HFFc6 (cell line): Measurements from ENCODE around the gene UCKL1. TPM values are rescaled to one million over a fixed set of nuclear protein-coding genes. Genes with fewer than 3 reads are reported as not detected.

Source experiments
- DNase-seq: peaks from one replicate; pipeline ENCODE4 v3.0.0-alpha.2; 2018
- H3K27ac Mint-ChIP-seq: 2 replicates; pipeline ENCODE4 v1.8.0; 2020; ENCODE audit warnings: mild to moderate bottlenecking, mixed read lengths
- H3K27me3 Mint-ChIP-seq: 2 replicates; pipeline ENCODE4 v1.8.0; 2021; ENCODE audit warnings: mild to moderate bottlenecking, moderate library complexity, mixed read lengths; ENCODE audit not compliant: insufficient read depth
- H3K36me3 Mint-ChIP-seq: 2 replicates; pipeline ENCODE4 v1.8.0; 2021; ENCODE audit warnings: low read depth, mixed read lengths
- H3K4me1 Mint-ChIP-seq: 2 replicates; pipeline ENCODE4 v1.8.0; 2020; ENCODE audit warnings: low read depth, mixed read lengths
- H3K4me3 Mint-ChIP-seq: 2 replicates; pipeline ENCODE4 v1.8.0; 2020; ENCODE audit warnings: mild to moderate bottlenecking, moderate library complexity, mixed read lengths
- H3K9me3 Mint-ChIP-seq: 2 replicates; pipeline ENCODE4 v1.8.0; 2020; ENCODE audit warnings: mild to moderate bottlenecking, mixed read lengths
- CTCF ChIP-seq: fragments of 200-600 bp; sonication (generic); IDR thresholded peaks from 2 replicates; pipeline ENCODE4 v1.5.0; 2021; ENCODE audit warnings: antibody characterized with exemption, mild to moderate bottlenecking
- microRNA-seq: library from miRNA; unstranded; fragments of <30 nt; microRNA quantifications from one replicate; pipeline ENCODE4, GENCODE V29; 2019
- total RNA-seq, 6 experiments: library from RNA; stranded (reverse); fragmentation: NEBNext Ultra II Directional; extraction: Animal tissue kit (Norgen Biotek cat#: 25700); gene quantifications; 2 replicates in 1 of 6; 3 replicates in 5 of 6; pipeline ENCODE4 v1.2.3, GENCODE V29; 2021

The UCKL1 gene
- total RNA-seq, 6 experiments from 2014 or later, result 17.2 to 21.7 (median 19.4) TPM

GRCh38 chr20:63893999-63894357, 62.2 kb downstream of the UCKL1 start:
- Mint-ChIP-seq H3K4me3 (peak overlapping the region; percentile 81), H3K27ac (peak overlapping the region; percentile 78), H3K9me3 (no peaks in the 10 kb centered on the region), H3K4me1 (peaks cover 36% of the 10 kb centered on the region), H3K27me3 (peaks cover 15% of the 10 kb centered on the region), H3K36me3 (peaks cover 32% of the 10 kb centered on the region)
- DNase-seq, result no peak
- TF ChIP-seq CTCF, result no peak

GRCh38 chr20:63892402-63892801, 63.8 kb downstream of the UCKL1 start:
- DNase-seq, result no peak
- Mint-ChIP-seq H3K27me3 (peaks cover 16% of the 10 kb centered on the region), H3K36me3 (peaks cover 29% of the 10 kb centered on the region), H3K4me3 (no peak overlapping the region), H3K9me3 (no peaks in the 10 kb centered on the region), H3K4me1 (peaks cover 25% of the 10 kb centered on the region), H3K27ac (no peak overlapping the region)
- TF ChIP-seq CTCF, result no peak

DNA sequence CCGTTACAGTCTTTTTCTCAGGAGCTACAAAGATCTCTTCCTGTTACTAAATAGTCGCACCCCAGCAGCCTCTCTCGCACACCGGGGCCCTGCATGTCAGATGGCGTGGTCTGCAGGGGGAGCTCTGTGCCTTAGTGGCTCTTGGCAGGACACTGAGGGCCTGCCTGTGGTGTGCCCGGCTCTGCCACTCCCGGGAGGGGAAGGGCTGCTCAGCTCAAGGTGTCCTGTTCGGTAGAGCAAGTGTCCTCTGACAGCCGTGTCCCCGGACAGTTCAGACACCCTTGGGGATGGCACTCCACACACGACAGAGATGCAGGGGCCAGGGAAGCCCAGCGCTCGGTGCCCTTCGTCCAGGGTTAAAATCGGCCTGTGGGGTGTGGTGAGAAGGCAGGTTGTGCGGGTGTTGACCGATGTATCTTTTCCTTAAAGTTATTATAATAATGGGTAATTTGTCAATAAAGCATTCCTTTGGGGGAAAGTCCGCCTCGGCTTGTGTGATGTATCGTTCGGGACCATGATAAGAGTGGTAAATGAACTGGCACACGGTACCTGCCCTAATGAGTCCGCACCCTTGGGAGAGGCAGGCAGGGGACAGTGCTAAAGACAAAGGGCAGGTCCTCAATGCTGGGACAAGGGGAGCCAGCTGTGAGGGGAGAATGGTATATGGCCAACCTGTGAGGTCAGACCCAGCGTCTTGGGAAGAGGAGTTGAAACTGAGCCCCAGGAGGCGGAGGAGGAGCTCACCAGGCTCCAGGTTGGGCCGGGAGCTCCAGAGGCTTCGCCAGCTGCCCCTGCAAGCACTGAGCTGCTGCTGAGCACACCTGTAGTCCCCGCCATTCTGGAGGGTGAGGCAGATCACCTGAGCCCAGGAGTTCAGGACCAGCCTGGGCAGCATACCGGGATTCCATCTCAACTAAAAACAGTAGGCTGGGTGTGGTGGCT, 64.9 kb downstream of the UCKL1 start:
- Mint-ChIP-seq H3K27me3 (peaks cover 17% of the 10 kb centered on the region), H3K9me3 (no peaks in the 10 kb centered on the region), H3K27ac (no peak overlapping the region), H3K4me3 (no peak overlapping the region), H3K36me3 (peaks cover 30% of the 10 kb centered on the region), H3K4me1 (peaks cover 14% of the 10 kb centered on the region)
- TF ChIP-seq CTCF, result peak; percentile 22; the same call in 1 of the 2 replicates
- DNase-seq, result no peak

- no peaks in the 10 kb centered on the region for H3K9me3 Mint-ChIP-seq
Observed at GRCh38 chr20:63890616-63891015, 65.6 kb downstream of the UCKL1 start.

GRCh38 chr20:63890201-63890576, 66.0 kb downstream of the UCKL1 start:
- Mint-ChIP-seq H3K4me3 (no peak overlapping the region), H3K9me3 (no peaks in the 10 kb centered on the region), H3K36me3 (peaks cover 24% of the 10 kb centered on the region; the same call in 1 of the 2 replicates), H3K27me3 (peaks cover 12% of the 10 kb centered on the region), H3K4me1 (peaks cover 9% of the 10 kb centered on the region), H3K27ac (no peak overlapping the region)
- no peak for TF ChIP-seq CTCF
- no peak for DNase-seq

More at GRCh38 chr20:63890616-63891015, 65.6 kb downstream of the UCKL1 start:
- DNase-seq, result no peak
- Mint-ChIP-seq H3K4me1 (peaks cover 9% of the 10 kb centered on the region), H3K4me3 (no peak overlapping the region), H3K27me3 (peaks cover 13% of the 10 kb centered on the region), H3K36me3 (peaks cover 25% of the 10 kb centered on the region), H3K27ac (no peak overlapping the region)
- no peak for TF ChIP-seq CTCF

Small RNA genes within 50 kb of the gene (microRNA-seq; reads per million reads assigned to microRNA genes)
- gene MIR1914 (7.0 reads per million), gene MIR647 (not detected), gene MIR941-1 (not detected), gene MIR941-2 (not detected), gene MIR941-3 (not detected), gene MIR941-4 (not detected), gene MIR941-5 (not detected)

Other genes with a start within 250 kb of the UCKL1 start
- 10 to 100 TPM; 35.1 to 44.2 (median 37.4) TPM for gene ARFRP1, start 248.4 kb downstream of the UCKL1 start, total RNA-seq
- 10 to 100 TPM; 18.3 to 22.9 (median 19.6) TPM for gene ZGPAT, start 248.4 kb downstream of the UCKL1 start, total RNA-seq
- 1 to 10 TPM; 3.4 to 6.1 (median 4.6) TPM for gene LIME1, start 219.8 kb downstream of the UCKL1 start, total RNA-seq
- 100 to 1,000 TPM in 3 of 6 experiments, 10 to 100 TPM in 3; 89.6 to 122 (median 102) TPM for gene SLC2A4RG, start 216.6 kb downstream of the UCKL1 start, total RNA-seq
- 1 to 10 TPM in 2 of 6 experiments, under 1 TPM in 4; 0.38 to 1.1 (median 0.64) TPM for gene ZBTB46, start 125.2 kb downstream of the UCKL1 start, total RNA-seq
- not detected for gene ABHD16B, start 94.9 kb downstream of the UCKL1 start, total RNA-seq
- gene TPD52L2, start 91.1 kb downstream of the UCKL1 start, total RNA-seq, result 100 to 1,000 TPM; 161 to 196 (median 169) TPM
- gene DNAJC5, start 61.3 kb downstream of the UCKL1 start, total RNA-seq, result 10 to 100 TPM; 52.0 to 65.8 (median 56.2) TPM
- gene ZNF512B, start 13.5 kb upstream of the UCKL1 start, total RNA-seq, result 10 to 100 TPM; 20.7 to 26.1 (median 21.4) TPM
- 1 to 10 TPM; 1.3 to 3.0 (median 2.1) TPM for gene SAMD10, start 23.2 kb upstream of the UCKL1 start, total RNA-seq
- gene PRPF6, start 24.7 kb upstream of the UCKL1 start, total RNA-seq, result 10 to 100 TPM; 70.7 to 73.2 (median 72.9) TPM
- under 1 TPM; 0.32 to 0.57 (median 0.42) TPM for gene C20orf204, start 79.8 kb upstream of the UCKL1 start, total RNA-seq
- under 1 TPM in 2 of 6 experiments, not detected in 4; 0.10 to 0.17 TPM for gene SOX18, start 93.2 kb upstream of the UCKL1 start, total RNA-seq
- gene TCEA2, start 106.8 kb upstream of the UCKL1 start, total RNA-seq, result 10 to 100 TPM; 36.8 to 47.4 (median 41.5) TPM
- gene RGS19, start 123.1 kb upstream of the UCKL1 start, total RNA-seq, result 10 to 100 TPM; 11.0 to 16.3 (median 12.9) TPM
- gene OPRL1, start 123.7 kb upstream of the UCKL1 start, total RNA-seq, result under 1 TPM; 0.27 to 1.00 (median 0.41) TPM
- gene LKAAEAR1, start 128.0 kb upstream of the UCKL1 start, total RNA-seq, result not detected
- not detected for gene NPBWR2, start 151.1 kb upstream of the UCKL1 start, total RNA-seq
- not detected for gene MYT1, start 208.0 kb upstream of the UCKL1 start, total RNA-seq